GM12875 (cell line): Measurements from ENCODE around the gene PHRF1.

Source experiments
- H3K4me3 ChIP-seq: one replicate; pipeline ENCODE4 v1.5.1; 2011; ENCODE audit warnings: low read depth, low read length, control low read depth
- TF ChIP-seq, protein P1 (sequence below): IDR thresholded peaks from 2 replicates; pipeline ENCODE4 v1.5.1; 2011; ENCODE audit warnings: low read depth, mild to moderate bottlenecking, control low read depth, inconsistent platforms, low read length, moderate library complexity, borderline replicate concordance; ENCODE audit not compliant: insufficient read depth

Gene PHRF1

DNA sequence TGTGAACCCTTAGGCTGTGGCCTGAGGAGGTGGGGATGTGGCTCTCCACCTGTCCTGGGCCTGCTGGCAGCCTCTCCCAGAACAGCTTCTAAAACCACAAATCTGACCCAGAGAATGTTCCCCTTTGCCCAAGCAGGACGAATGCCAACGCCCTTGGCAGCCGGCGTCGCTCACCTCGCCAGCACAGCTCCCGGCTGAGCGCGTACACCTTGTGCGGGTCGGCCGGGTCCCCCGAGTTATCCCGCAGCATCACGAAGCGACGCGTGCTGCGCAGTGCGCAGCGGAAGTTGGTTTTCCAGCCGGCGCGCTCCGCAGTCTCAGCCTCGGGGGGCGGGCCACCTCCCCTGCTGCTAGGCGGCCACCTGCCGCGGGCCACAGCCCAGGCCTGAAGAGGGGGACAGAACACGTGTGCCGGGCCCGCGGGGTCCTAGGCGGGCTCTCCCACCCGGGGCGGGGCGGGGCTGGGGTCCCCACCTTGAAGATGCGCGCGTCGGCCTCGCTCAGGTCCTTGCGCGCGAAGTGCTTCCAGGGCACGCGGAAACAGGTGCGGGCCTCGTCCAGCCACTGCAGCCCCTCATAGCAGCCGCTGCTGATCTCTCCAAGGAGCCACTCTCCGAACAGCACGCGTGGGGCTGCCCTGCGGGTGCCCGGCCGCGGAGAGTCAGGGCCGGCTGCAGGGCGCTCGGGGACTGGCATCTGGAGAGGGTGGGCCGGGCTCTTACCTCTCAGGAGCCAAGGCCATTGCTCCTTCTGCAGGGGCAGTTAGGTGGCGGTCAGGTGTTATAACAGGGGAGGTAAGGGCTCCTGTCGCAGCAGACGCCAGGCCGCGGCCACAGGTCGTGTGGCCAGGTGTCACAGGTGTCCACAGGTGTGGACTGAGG, 38.6 kb downstream of the PHRF1 start:
- TF ChIP-seq, protein P1, sequence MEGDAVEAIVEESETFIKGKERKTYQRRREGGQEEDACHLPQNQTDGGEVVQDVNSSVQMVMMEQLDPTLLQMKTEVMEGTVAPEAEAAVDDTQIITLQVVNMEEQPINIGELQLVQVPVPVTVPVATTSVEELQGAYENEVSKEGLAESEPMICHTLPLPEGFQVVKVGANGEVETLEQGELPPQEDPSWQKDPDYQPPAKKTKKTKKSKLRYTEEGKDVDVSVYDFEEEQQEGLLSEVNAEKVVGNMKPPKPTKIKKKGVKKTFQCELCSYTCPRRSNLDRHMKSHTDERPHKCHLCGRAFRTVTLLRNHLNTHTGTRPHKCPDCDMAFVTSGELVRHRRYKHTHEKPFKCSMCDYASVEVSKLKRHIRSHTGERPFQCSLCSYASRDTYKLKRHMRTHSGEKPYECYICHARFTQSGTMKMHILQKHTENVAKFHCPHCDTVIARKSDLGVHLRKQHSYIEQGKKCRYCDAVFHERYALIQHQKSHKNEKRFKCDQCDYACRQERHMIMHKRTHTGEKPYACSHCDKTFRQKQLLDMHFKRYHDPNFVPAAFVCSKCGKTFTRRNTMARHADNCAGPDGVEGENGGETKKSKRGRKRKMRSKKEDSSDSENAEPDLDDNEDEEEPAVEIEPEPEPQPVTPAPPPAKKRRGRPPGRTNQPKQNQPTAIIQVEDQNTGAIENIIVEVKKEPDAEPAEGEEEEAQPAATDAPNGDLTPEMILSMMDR: no peak
- peak overlapping the region; percentile 96 for H3K4me3 ChIP-seq

DNA sequence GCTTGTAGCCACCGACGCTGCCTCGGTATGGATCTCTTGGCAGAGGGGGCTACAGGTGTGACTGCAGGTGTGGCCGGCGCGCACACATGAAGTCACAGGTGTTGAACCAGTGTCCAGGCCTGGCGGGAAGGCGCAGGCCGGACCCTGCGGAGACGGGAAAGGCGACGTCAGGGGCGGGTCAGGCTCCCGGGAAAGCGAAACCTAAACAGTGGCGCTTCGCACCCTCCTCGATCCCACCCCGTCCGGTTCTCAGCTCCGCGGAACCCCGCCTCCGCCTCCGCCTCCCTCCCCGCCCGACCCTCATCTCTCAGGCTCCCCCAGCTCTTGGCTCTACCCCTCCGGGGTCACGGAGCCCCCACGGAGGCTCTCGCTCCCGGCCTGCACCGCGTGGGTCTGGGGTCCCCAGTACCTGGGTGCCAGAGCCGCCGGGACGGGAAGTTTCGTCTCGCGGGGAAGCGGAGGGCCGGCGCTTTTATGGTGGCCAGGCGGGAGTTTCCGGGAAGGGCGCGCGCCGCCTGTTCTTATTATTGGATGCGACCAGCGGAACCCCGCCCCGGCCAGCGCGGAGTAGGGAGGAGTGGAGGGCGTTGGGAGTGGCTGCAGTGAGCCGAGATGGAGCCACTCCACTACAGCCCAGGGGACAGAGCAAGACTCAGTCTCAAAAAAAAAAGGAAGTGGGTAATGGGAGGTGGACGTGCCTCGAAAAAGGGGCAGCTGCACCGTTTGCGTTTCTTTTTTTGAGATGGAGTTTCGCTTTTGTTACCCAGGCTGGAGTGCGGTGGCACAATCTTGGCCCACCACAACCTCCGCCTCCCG, 39.4 kb downstream of the PHRF1 start, which contains the start of gene IRF7:
Gene IRF7, minus strand, starts transcription at position 447 of the 816 bp plus-strand sequence. CDS start 586 bp downstream, outside the sequence.
- TF ChIP-seq, protein P1: no peak
- H3K4me3 ChIP-seq: peak within 1 kb of the TSS; percentile 96

DNA sequence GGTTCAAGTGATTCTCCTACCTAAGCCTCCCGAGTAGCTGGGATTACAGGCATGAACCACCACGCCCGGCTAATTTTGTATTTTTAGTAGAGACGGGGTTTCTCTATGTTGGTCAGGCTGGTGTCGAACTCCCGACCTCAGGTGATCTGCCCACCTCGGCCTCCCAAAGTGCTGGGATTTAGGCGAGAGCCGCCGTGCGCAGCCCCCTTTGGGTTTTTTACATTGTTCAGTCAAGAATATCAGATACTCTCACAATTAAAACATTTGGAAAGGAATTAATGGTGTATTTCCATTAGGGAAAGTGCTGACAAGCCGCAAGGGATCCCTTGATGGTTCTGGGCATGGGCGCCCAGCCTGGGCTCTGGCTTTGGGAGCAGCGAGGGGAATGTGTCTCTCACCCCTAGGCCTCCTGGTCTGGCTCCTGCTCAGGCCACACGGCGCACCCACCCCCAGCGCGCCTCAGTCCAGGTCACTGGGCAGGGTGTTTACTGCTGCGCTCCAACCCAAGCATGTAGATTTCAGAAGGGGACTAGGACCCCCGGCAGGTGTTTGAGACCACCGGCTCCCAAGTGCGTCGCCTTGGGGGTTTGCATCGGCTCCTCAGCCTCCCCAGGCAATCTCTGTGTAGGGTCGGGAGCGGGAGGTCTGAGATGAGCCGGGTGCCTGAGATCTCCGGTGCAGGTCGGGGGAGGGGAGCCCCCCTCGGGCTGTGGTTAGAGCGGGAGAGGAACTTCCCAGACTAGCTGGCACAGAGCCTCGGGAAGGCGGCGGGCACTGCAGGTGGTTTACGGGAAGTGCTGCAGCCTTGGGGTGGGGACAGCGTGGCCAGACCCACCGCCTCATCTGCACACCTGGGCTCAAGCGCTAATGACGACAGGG, 40.3 kb downstream of the PHRF1 start:
- TF ChIP-seq, protein P1: no peak
- H3K4me3 ChIP-seq: peak overlapping the region; percentile 3

DNA sequence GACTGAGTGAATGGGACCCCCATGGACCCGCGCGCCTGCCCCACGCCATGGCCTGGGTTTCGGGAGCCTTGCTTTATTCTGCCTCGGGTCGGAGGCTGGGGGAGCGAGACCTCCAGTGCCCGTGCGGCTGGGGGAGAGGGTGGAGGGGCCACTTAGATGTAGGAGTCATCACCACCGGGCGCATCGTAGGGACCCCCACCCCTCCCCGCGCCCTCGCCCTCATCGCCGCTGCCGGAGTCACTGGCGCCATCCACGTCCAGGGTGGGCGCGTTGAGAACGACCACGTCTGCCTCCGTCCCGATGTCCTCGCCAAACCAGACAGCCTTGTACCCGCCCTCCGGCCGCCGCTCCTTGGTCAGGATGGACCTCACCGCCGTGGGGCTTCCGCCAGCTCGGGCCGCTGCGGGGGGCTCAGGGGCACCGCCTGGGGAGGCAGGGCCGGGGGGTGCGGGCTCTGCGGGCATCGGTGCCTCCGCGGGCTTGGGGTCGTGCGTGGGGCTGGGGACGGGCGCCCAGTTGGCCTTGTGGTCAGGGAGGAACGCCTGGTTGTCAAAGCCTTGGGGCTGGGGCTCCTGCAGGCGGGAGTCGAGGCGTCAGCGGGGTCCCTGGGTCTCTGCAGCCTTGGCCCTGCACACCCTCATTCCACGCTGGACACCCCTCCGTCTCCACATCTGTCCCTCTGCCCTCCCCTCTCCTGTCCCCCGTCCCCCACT, 41.1 kb downstream of the PHRF1 start:
- H3K4me3 ChIP-seq: no peak overlapping the region

DNA sequence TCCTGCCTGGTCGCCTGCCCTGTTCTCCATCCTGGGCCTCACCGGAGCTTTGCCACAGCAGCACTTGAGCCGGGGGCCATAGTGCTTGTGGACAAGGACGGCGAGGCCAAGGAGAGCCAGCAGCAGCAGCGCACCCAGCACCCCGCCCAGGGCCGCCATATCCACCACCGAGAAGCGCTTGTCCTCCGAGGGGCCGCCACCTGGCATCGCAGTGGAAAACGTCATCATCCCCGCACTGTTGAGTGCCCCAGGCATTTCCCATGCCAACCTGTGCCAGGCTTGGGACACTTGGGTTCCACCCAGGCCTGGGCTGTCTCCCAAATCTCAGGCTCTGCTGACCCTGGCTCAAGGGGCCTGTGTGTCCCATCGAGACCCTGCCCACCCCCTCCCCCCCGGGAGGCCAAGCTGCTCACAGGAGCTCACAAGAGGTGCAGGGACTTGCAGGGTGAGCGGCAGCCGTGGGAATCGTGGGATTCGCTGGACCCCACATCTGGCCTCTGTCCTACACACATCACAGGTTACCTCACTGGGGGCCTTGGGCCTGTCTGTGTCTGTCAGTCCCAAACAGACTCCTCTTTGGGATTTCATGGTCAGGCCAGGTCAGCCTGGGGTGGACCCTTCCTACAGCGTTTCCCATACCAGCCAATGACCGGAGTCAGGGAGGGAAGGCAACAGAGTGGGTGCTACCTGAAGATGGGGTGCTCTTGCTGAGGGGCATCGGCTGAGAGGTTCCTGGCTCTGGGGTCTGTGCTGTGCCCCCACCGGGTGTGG, 41.8 kb downstream of the PHRF1 start:
- TF ChIP-seq, protein P1: no peak
- no peak overlapping the region for H3K4me3 ChIP-seq

More for the DNA sequence above, 41.1 kb downstream of the PHRF1 start:
- TF ChIP-seq, protein P1: no peak
